Skeletal muscle satellite cell (primary cell): ENCODE results near the gene RGCC.

Experiments
- H3K27me3 ChIP-seq: 2 replicates; pipeline ENCODE4 v1.7.0; 2013; ENCODE audit warnings: low read length; ENCODE audit not compliant: control insufficient read depth, insufficient read depth
- H3K36me3 ChIP-seq: 2 replicates; pipeline ENCODE4 v1.7.0; 2013; ENCODE audit warnings: mild to moderate bottlenecking, control low read depth, low read length; ENCODE audit not compliant: insufficient read depth
- H3K4me1 ChIP-seq: 2 replicates; pipeline ENCODE4 v1.7.0; 2013; ENCODE audit warnings: low read length; ENCODE audit not compliant: control insufficient read depth, insufficient read depth
- H3K4me2 ChIP-seq: 2 replicates; pipeline ENCODE4 v1.7.0; 2013; ENCODE audit warnings: mild to moderate bottlenecking, low read length
- H3K4me3 ChIP-seq: 2 replicates; pipeline ENCODE4 v1.7.0; 2013; ENCODE audit warnings: low read length
- H3K9ac ChIP-seq: 2 replicates; pipeline ENCODE4 v1.7.0; 2013; ENCODE audit warnings: mild to moderate bottlenecking, low read depth, low read length, moderate library complexity
- H3K9me3 ChIP-seq: replicated peaks from 2 replicates; pipeline ENCODE4 v1.7.0; 2013; ENCODE audit warnings: mild to moderate bottlenecking, control low read depth, low read length

RGCC gene

GRCh38 chr13:41463838-41464602, 6.7 kb downstream of the RGCC start:
- no peak overlapping the region for H3K4me2 ChIP-seq
- H3K9me3 ChIP-seq = no peaks in the 10 kb centered on the region
- no peaks in the 10 kb centered on the region for H3K27me3 ChIP-seq
- no peaks in the 10 kb centered on the region for H3K36me3 ChIP-seq
- peaks cover 13% of the 10 kb centered on the region for H3K4me1 ChIP-seq
- no peak overlapping the region for H3K9ac ChIP-seq
- H3K4me3 ChIP-seq = no peak overlapping the region

- H3K4me3 ChIP-seq = no peak overlapping the region
- H3K36me3 ChIP-seq = no peaks in the 10 kb centered on the region
- no peaks in the 10 kb centered on the region for H3K9me3 ChIP-seq
- H3K4me2 ChIP-seq = peak overlapping the region; percentile 33
- no peak overlapping the region for H3K9ac ChIP-seq
- H3K4me1 ChIP-seq = peaks cover 13% of the 10 kb centered on the region
- H3K27me3 ChIP-seq = no peaks in the 10 kb centered on the region
Measured at GRCh38 chr13:41465241-41465847, 8.0 kb downstream of the RGCC start.

GRCh38 chr13:41465898-41466320, 8.6 kb downstream of the RGCC start:
- Histone ChIP-seq H3K4me3 (no peak overlapping the region), H3K27me3 (no peaks in the 10 kb centered on the region), H3K4me2 (no peak overlapping the region), H3K36me3 (no peaks in the 10 kb centered on the region), H3K9ac (no peak overlapping the region), H3K4me1 (peaks cover 13% of the 10 kb centered on the region), H3K9me3 (no peaks in the 10 kb centered on the region)

- H3K4me1 ChIP-seq = peaks cover 13% of the 10 kb centered on the region
- H3K9me3 ChIP-seq = no peaks in the 10 kb centered on the region
- no peak overlapping the region for H3K4me3 ChIP-seq
- H3K36me3 ChIP-seq = no peaks in the 10 kb centered on the region
- H3K27me3 ChIP-seq = no peaks in the 10 kb centered on the region
- no peak overlapping the region for H3K4me2 ChIP-seq
- H3K9ac ChIP-seq = no peak overlapping the region
Measured at GRCh38 chr13:41467425-41467945, 10.1 kb downstream of the RGCC start.

GRCh38 chr13:41468631-41469030, 11.3 kb downstream of the RGCC start:
- Histone ChIP-seq H3K27me3 (no peaks in the 10 kb centered on the region), H3K9me3 (no peaks in the 10 kb centered on the region), H3K4me1 (peaks cover 13% of the 10 kb centered on the region), H3K4me3 (no peak overlapping the region), H3K36me3 (no peaks in the 10 kb centered on the region), H3K9ac (no peak overlapping the region), H3K4me2 (no peak overlapping the region)

GRCh38 chr13:41470196-41470595, 12.8 kb downstream of the RGCC start:
- H3K9ac ChIP-seq = no peak overlapping the region
- no peak overlapping the region for H3K4me2 ChIP-seq
- H3K9me3 ChIP-seq = no peaks in the 10 kb centered on the region
- no peaks in the 10 kb centered on the region for H3K27me3 ChIP-seq
- peaks cover 6% of the 10 kb centered on the region for H3K4me1 ChIP-seq
- H3K4me3 ChIP-seq = no peak overlapping the region
- no peaks in the 10 kb centered on the region for H3K36me3 ChIP-seq

- Histone ChIP-seq H3K4me1 (no peaks in the 10 kb centered on the region), H3K9me3 (no peaks in the 10 kb centered on the region), H3K4me2 (no peak overlapping the region)
Measured at GRCh38 chr13:41471785-41472184, 14.4 kb downstream of the RGCC start.

GRCh38 chr13:41487222-41487621, 29.9 kb downstream of the RGCC start:
- H3K4me2 ChIP-seq = no peak overlapping the region
- H3K9ac ChIP-seq = no peak overlapping the region
- H3K4me3 ChIP-seq = no peak overlapping the region
- peaks cover 33% of the 10 kb centered on the region for H3K27me3 ChIP-seq
- H3K36me3 ChIP-seq = no peaks in the 10 kb centered on the region
- no peaks in the 10 kb centered on the region for H3K9me3 ChIP-seq
- no peaks in the 10 kb centered on the region for H3K4me1 ChIP-seq

More at GRCh38 chr13:41471785-41472184, 14.4 kb downstream of the RGCC start:
- H3K9ac ChIP-seq = no peak overlapping the region
- H3K36me3 ChIP-seq = no peaks in the 10 kb centered on the region
- H3K4me3 ChIP-seq = no peak overlapping the region
- H3K27me3 ChIP-seq = no peaks in the 10 kb centered on the region

- no peaks in the 10 kb centered on the region for H3K9me3 ChIP-seq
- no peaks in the 10 kb centered on the region for H3K4me1 ChIP-seq
- no peak overlapping the region for H3K9ac ChIP-seq
- no peak overlapping the region for H3K4me3 ChIP-seq
- H3K27me3 ChIP-seq = peaks cover 36% of the 10 kb centered on the region
- no peaks in the 10 kb centered on the region for H3K36me3 ChIP-seq
- no peak overlapping the region for H3K4me2 ChIP-seq
Measured at GRCh38 chr13:41488124-41488523, 30.8 kb downstream of the RGCC start.

- no peak overlapping the region for H3K9ac ChIP-seq
- no peaks in the 10 kb centered on the region for H3K36me3 ChIP-seq
- peaks cover 39% of the 10 kb centered on the region for H3K27me3 ChIP-seq
- H3K4me3 ChIP-seq = no peak overlapping the region
- no peaks in the 10 kb centered on the region for H3K9me3 ChIP-seq
- no peak overlapping the region for H3K4me2 ChIP-seq
- no peaks in the 10 kb centered on the region for H3K4me1 ChIP-seq
Measured at GRCh38 chr13:41490371-41491015, 33.1 kb downstream of the RGCC start.

GRCh38 chr13:41491436-41491835, 34.1 kb downstream of the RGCC start:
- Histone ChIP-seq H3K9ac (no peak overlapping the region), H3K9me3 (no peaks in the 10 kb centered on the region), H3K27me3 (peaks cover 39% of the 10 kb centered on the region), H3K36me3 (no peaks in the 10 kb centered on the region), H3K4me3 (no peak overlapping the region), H3K4me1 (no peaks in the 10 kb centered on the region), H3K4me2 (no peak overlapping the region)
